Suprapubic skin (tissue), 4 donors: Measurements from ENCODE around the gene ADAMTS12.

Experiments
- EP300 ChIP-seq: sonication (generic); formaldehyde crosslinking; IDR thresholded peaks from one replicate; pipeline ENCODE4 v1.6.1; 2017; ENCODE audit warnings: antibody characterized with exemption
- POLR2A ChIP-seq, 2 donors: fragments of 450-650 bp; IDR thresholded peaks; one replicate each; pipeline ENCODE4 v1.6.1; 2017; ENCODE audit warnings: antibody characterized with exemption in 2 of 2, mild to moderate bottlenecking in 2 of 2, moderate library complexity in 2 of 2
- POLR2AphosphoS5 ChIP-seq, 3 donors: sonication (generic); formaldehyde crosslinking; IDR thresholded peaks; one replicate each; pipeline ENCODE4 v1.6.1; 2017; ENCODE audit warnings: antibody characterized with exemption in 3 of 3
- TF ChIP-seq, protein P1 (sequence below), 2 donors: fragments of 200-600 bp in 1 of 2; fragments of 450-650 bp in 1 of 2; sonication (generic) in 1 of 2; IDR thresholded peaks; one replicate each; pipeline ENCODE4 v1.5.1; 2016 to 2019; ENCODE audit warnings: antibody characterized with exemption in 2 of 2, mild to moderate bottlenecking in 1 of 2, moderate library complexity in 1 of 2

DNA sequence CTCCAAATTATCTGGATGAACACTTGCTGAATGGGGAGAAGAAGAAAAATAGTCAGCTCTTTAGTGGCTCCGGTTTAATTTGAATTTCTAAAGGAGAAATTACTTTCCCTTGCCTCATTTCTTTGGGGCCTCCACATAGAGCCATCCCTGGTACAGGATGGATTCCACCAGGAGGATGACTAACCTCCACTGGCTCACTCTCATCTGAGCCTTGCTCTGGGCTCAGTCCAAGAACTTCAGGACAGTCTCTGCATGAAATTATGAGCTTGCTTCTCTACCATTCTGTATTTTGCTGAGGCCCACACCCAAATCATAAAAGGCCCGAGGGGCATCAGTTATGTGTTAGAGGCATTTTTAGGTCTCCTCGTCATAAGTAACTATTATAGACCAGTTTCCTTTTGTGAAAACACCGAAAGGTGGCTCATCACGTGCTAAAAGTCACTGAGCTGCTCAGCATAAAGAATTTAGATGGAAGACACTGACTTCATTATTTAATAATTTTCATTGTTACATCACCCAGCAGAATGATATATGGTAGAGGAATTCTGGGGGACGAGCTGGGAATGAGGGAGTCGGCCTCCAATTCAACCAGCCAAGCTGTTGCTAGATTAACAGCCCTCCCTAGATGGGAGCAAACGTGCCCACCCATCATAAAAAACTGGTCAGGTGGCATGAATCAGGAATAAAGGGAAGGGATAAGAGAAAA is 228.9 kb downstream of the ADAMTS12 start:
- TF ChIP-seq POLR2AphosphoS5 (IDR thresholded peaks at IDR 0.05), result no peak
- TF ChIP-seq, protein P1, sequence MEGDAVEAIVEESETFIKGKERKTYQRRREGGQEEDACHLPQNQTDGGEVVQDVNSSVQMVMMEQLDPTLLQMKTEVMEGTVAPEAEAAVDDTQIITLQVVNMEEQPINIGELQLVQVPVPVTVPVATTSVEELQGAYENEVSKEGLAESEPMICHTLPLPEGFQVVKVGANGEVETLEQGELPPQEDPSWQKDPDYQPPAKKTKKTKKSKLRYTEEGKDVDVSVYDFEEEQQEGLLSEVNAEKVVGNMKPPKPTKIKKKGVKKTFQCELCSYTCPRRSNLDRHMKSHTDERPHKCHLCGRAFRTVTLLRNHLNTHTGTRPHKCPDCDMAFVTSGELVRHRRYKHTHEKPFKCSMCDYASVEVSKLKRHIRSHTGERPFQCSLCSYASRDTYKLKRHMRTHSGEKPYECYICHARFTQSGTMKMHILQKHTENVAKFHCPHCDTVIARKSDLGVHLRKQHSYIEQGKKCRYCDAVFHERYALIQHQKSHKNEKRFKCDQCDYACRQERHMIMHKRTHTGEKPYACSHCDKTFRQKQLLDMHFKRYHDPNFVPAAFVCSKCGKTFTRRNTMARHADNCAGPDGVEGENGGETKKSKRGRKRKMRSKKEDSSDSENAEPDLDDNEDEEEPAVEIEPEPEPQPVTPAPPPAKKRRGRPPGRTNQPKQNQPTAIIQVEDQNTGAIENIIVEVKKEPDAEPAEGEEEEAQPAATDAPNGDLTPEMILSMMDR (IDR thresholded peaks at IDR 0.05), result no peak
- no peak for TF ChIP-seq POLR2A (IDR thresholded peaks at IDR 0.05)
- no peak for TF ChIP-seq EP300
